GM12872 (cell line): ENCODE results near the gene MACF1.

Experiments
- CTCF ChIP-seq: IDR thresholded peaks from 3 replicates; pipeline ENCODE4 v1.5.1; 2011; ENCODE audit warnings: low read depth, mild to moderate bottlenecking, low read length, moderate library complexity; ENCODE audit not compliant: insufficient read depth

Gene MACF1

GRCh38 chr1:39427912-39428311 lies 223.4 kb downstream of the MACF1 start:
- TF ChIP-seq CTCF = no peak

GRCh38 chr1:39431927-39432326 lies 227.4 kb downstream of the MACF1 start:
- no peak for TF ChIP-seq CTCF

GRCh38 chr1:39434797-39435395 lies 230.4 kb downstream of the MACF1 start:
- no peak for TF ChIP-seq CTCF

- TF ChIP-seq CTCF = no peak
Observed at GRCh38 chr1:39435597-39435996, 231.1 kb downstream of the MACF1 start.

GRCh38 chr1:39436842-39437241 lies 232.3 kb downstream of the MACF1 start:
- TF ChIP-seq CTCF = no peak

GRCh38 chr1:39438042-39438441 lies 233.5 kb downstream of the MACF1 start:
- no peak for TF ChIP-seq CTCF

- TF ChIP-seq CTCF = no peak
Observed at GRCh38 chr1:39440856-39441255, 236.4 kb downstream of the MACF1 start.
